ENCODE results near the gene ATP1B1. TPM values are rescaled to one million over a fixed set of nuclear protein-coding genes. Genes with fewer than 3 reads are reported as not detected.

The ATP1B1 gene
- total and polyA plus RNA-seq, 2 donors (not counting 1 experiment from before 2014, with no cell fraction given), result 1.4 to 1.7 TPM

GRCh38 chr1:169126335-169126734 lies 19.8 kb downstream of the ATP1B1 start:
- 100% methylated on average over 2 of the region's 3 CpGs for WGBS (ENCODE audit: insufficient coverage)
- H3K4me3 ChIP-seq (ENCODE audit: control extremely low read depth in 1 of 5, extremely low read depth in 1 of 5, insufficient read depth in 1 of 5, low read depth in 2 of 5, low read length in 4 of 5), result no peak overlapping the region
- no peaks in the 10 kb centered on the region for H3K9me3 ChIP-seq (ENCODE audit: control extremely low read depth in 1 of 3, control insufficient read depth in 2 of 3, insufficient read depth in 1 of 3, low read length in 2 of 3)
- no peak for TF ChIP-seq EZH2 (IDR thresholded peaks at IDR 0.05; ENCODE audit: borderline replicate concordance, insufficient read depth, low read depth, low read length, poor library complexity, severe bottlenecking)
- TF ChIP-seq, protein P1, sequence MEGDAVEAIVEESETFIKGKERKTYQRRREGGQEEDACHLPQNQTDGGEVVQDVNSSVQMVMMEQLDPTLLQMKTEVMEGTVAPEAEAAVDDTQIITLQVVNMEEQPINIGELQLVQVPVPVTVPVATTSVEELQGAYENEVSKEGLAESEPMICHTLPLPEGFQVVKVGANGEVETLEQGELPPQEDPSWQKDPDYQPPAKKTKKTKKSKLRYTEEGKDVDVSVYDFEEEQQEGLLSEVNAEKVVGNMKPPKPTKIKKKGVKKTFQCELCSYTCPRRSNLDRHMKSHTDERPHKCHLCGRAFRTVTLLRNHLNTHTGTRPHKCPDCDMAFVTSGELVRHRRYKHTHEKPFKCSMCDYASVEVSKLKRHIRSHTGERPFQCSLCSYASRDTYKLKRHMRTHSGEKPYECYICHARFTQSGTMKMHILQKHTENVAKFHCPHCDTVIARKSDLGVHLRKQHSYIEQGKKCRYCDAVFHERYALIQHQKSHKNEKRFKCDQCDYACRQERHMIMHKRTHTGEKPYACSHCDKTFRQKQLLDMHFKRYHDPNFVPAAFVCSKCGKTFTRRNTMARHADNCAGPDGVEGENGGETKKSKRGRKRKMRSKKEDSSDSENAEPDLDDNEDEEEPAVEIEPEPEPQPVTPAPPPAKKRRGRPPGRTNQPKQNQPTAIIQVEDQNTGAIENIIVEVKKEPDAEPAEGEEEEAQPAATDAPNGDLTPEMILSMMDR (IDR thresholded peaks at IDR 0.05), result no peak
- no peaks in the 10 kb centered on the region for H3K4me1 ChIP-seq (ENCODE audit: control insufficient read depth in 2 of 2, insufficient read depth in 2 of 2, low read length in 2 of 2)
- H3K4me2 ChIP-seq (replicated peaks; ENCODE audit: low read depth, low read length, poor library complexity, severe bottlenecking), result no peak overlapping the region
- DNase-seq (no peak), ATAC-seq (ENCODE audit: low read depth) (no peak)
- H3K27me3 ChIP-seq (replicated peaks in 1 of 4; ENCODE audit: control extremely low read depth in 1 of 4, control insufficient read depth in 3 of 4, insufficient read depth in 4 of 4, low read length in 3 of 4), result no peaks in the 10 kb centered on the region
- no peaks in the 10 kb centered on the region for H3K36me3 ChIP-seq (replicated peaks in 1 of 2; ENCODE audit: control extremely low read depth in 1 of 2, control insufficient read depth in 1 of 2, extremely low read depth in 1 of 2, insufficient read depth in 2 of 2, low read length in 1 of 2)
- H3K9me3 Mint-ChIP-seq (ENCODE audit: insufficient read depth), result no peaks in the 10 kb centered on the region
- H4K20me1 ChIP-seq (ENCODE audit: control insufficient read depth, insufficient read depth, low read length, poor library complexity, severe bottlenecking), result no peaks in the 10 kb centered on the region
- H3K27ac Mint-ChIP-seq, result no peak overlapping the region
- CTCF ChIA-PET, result no interaction called here
- H3K27me3 Mint-ChIP-seq, result peaks cover 8% of the 10 kb centered on the region
- no peak overlapping the region for H3K9ac ChIP-seq (ENCODE audit: low read length)
- no peak overlapping the region for H2AFZ ChIP-seq (ENCODE audit: insufficient read depth, low read depth, low read length, poor library complexity, severe bottlenecking)
- H3K27ac ChIP-seq (ENCODE audit: low read length in 2 of 2), result no peak overlapping the region
- H3K4me3 Mint-ChIP-seq, result no peak overlapping the region
- H3K79me2 ChIP-seq (ENCODE audit: control insufficient read depth, insufficient read depth, low read length), result no peaks in the 10 kb centered on the region
- peaks cover 3% of the 10 kb centered on the region for H3K4me1 Mint-ChIP-seq
- POLR2A ChIA-PET, result no interaction called here
- intact Hi-C loops (cut with micrococcal nuclease), result no loop called here

DNA sequence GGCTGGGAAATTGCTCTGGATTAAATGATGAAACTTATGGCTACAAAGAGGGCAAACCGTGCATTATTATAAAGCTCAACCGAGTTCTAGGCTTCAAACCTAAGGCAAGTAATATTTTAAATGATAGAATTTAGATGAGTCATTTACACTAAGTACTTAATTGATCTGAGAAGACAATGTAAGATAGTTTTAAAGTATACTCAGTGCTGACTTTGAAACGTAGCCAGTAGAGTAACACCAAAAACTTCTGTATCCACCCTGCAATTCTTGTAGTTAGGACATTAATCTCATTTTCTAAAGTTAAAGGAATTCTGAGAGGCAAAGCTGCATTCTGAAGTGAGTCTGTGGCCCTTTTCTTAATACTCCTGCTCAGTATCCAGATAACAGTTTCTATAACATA lies 20.8 kb downstream of the ATP1B1 start:
- peaks cover 3% of the 10 kb centered on the region for H3K4me1 Mint-ChIP-seq
- intact Hi-C loops (cut with micrococcal nuclease), result no loop called here
- H3K27me3 Mint-ChIP-seq, result peaks cover 8% of the 10 kb centered on the region
- no peaks in the 10 kb centered on the region for H3K27me3 ChIP-seq (replicated peaks in 1 of 4; ENCODE audit: control extremely low read depth in 1 of 4, control insufficient read depth in 3 of 4, insufficient read depth in 4 of 4, low read length in 3 of 4)
- ATAC-seq (ENCODE audit: low read depth) (no peak), DNase-seq (no peak)
- no peaks in the 10 kb centered on the region for H3K36me3 ChIP-seq (replicated peaks in 1 of 2; ENCODE audit: control extremely low read depth in 1 of 2, control insufficient read depth in 1 of 2, extremely low read depth in 1 of 2, insufficient read depth in 2 of 2, low read length in 1 of 2)
- H3K27ac ChIP-seq (ENCODE audit: low read length in 2 of 2), result no peak overlapping the region
- H3K9ac ChIP-seq (ENCODE audit: low read length), result no peak overlapping the region
- no peak overlapping the region for H3K4me3 ChIP-seq (ENCODE audit: control extremely low read depth in 1 of 5, extremely low read depth in 1 of 5, insufficient read depth in 1 of 5, low read depth in 2 of 5, low read length in 4 of 5)
- WGBS (ENCODE audit: insufficient coverage), result no CpG with 5 or more reads among the region's 3 CpGs
- POLR2A ChIA-PET, result no interaction called here
- no peak overlapping the region for H2AFZ ChIP-seq (ENCODE audit: insufficient read depth, low read depth, low read length, poor library complexity, severe bottlenecking)
- no peak overlapping the region for H3K27ac Mint-ChIP-seq
- H3K4me3 Mint-ChIP-seq, result no peak overlapping the region
- no peak for TF ChIP-seq EZH2 (IDR thresholded peaks at IDR 0.05; ENCODE audit: borderline replicate concordance, insufficient read depth, low read depth, low read length, poor library complexity, severe bottlenecking)
- TF ChIP-seq, protein P1 (IDR thresholded peaks at IDR 0.05), result no peak
- no peaks in the 10 kb centered on the region for H3K79me2 ChIP-seq (ENCODE audit: control insufficient read depth, insufficient read depth, low read length)
- H3K4me1 ChIP-seq (ENCODE audit: control insufficient read depth in 2 of 2, insufficient read depth in 2 of 2, low read length in 2 of 2), result no peaks in the 10 kb centered on the region
- no peaks in the 10 kb centered on the region for H3K9me3 Mint-ChIP-seq (ENCODE audit: insufficient read depth)
- no peaks in the 10 kb centered on the region for H3K9me3 ChIP-seq (ENCODE audit: control extremely low read depth in 1 of 3, control insufficient read depth in 2 of 3, insufficient read depth in 1 of 3, low read length in 2 of 3)
- no peak overlapping the region for H3K4me2 ChIP-seq (replicated peaks; ENCODE audit: low read depth, low read length, poor library complexity, severe bottlenecking)
- H4K20me1 ChIP-seq (ENCODE audit: control insufficient read depth, insufficient read depth, low read length, poor library complexity, severe bottlenecking), result no peaks in the 10 kb centered on the region
- CTCF ChIA-PET, result no interaction called here
